IPS DF 4.7 (cell line): Measurements from ENCODE around the gene OR1F1.
"Not testable (repeated sequence)": the region's sequence is repeated elsewhere in the genome, so short reads cannot be mapped to it uniquely, and the experiment has no call there.

ENCODE experiments used
- DNase-seq: peaks from one replicate; pipeline ENCODE4 v3.0.0-alpha.2; 2013; ENCODE audit warnings: low spot score; ENCODE audit errors: extremely low read depth

The OR1F1 gene

DNA sequence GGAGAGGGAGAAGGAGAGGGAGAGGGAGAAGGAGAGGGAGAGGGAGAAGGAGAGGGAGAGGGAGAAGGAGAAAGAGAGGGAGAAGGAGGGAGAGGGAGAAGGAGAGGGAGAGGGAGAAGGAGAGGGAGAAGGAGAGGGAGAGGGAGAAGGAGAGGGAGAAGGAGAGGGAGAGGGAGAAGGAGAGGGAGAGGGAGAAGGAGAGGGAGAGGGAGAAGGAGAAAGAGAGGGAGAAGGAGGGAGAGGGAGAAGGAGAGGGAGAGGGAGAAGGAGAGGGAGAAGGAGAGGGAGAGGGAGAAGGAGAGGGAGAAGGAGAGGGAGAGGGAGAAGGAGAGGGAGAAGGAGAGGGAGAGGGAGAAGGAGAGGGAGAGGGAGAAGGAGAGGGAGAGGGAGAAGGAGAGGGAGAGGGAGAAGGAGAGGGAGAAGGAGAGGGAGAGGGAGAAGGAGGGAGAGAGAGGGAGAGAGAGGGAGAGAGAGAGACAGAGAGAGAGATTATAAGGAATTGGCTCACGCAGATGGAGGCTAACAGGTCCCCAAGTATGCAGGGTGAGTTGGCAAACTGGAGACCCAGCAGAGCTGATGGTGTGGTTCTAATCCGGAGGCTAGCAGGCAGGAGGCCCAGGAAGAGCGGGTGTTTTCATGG lies 9.8 kb downstream of the OR1F1 start:
- not testable (repeated sequence) for DNase-seq

DNA sequence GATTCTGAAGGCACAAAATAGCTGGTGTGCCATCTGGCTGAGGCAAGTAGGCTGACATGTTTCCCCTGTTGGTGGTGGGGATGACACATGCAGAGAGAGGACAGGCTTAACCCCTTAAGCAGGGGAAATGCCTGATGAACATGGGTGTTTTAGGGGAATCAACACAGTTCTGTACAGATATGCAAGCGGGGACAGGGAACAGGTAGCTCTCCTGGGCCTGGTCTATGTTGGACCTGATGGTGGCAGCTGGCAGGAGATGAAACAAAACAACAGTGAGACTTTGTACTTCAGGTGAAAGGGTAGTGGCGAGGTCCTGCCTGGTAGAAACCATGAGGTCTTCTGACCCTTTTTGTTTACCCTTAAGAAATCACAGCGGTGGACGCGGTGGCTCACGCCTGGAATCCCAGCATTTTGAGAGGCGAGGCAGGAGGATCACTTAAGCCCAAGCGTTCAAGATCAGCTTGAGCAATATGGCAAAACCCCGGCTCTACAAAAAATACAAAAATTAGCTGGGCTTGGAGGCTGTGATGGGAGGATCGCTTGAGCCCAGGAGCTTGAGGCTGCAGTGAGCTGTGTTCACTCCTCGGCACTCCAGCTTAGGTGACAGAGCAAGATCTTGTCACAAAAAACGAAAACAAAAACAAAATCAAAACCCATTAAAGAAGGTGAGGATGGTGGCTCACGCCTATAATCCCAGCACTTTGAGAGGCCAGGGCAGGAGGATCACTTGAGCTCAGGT lies 10.5 kb downstream of the OR1F1 start:
- DNase-seq = no peak

DNA sequence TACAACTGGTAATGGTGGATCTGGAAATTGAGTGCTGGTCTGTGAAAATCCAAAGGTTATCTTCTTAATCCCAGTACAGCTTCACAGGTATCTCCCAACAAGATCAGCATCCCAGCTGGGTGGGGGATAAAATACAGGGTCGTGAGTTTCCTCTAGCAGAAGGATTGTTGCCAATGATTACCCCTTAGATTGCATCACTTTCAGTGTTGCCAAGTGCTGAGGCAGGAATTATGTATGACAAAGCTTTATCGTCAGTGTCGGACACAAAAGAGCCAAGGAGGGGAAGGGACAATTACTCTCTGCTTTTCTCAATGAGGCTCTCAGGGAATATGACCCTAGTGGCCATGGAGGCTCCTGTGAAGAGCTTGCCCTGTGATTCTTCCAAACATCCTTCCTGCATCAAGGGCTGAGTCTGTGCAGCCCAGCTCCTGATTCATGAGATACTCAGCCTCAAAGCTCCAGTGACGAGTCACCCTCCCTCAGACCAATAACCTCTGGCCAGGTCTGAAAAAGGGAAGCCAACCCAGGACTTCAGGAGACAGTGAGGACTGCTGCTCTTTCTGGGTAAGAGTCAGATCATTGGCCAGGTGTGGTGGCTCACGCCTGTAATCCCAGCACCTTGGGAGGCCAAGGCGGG lies 15.0 kb downstream of the OR1F1 start:
- no peak for DNase-seq

DNA sequence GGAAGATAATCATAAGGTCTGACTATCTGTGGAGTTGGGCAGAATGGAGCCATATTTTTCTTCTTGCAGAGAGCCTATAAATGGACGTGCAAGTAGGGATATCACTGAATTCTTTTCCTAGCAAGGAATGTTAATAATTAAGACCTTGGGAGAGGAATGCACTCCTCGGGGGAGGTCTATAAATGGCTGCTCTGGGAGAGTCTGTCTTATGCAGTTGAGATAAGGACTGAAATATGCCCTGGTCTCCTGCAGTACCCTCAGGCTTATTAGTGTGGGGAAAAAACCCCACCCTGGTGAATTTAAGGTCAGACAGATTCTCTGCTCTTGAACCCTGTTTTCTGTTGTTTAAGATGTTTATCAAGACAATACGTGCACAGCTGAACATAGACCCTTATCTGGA lies 17.9 kb downstream of the OR1F1 start:
- DNase-seq = not testable (repeated sequence)

DNA sequence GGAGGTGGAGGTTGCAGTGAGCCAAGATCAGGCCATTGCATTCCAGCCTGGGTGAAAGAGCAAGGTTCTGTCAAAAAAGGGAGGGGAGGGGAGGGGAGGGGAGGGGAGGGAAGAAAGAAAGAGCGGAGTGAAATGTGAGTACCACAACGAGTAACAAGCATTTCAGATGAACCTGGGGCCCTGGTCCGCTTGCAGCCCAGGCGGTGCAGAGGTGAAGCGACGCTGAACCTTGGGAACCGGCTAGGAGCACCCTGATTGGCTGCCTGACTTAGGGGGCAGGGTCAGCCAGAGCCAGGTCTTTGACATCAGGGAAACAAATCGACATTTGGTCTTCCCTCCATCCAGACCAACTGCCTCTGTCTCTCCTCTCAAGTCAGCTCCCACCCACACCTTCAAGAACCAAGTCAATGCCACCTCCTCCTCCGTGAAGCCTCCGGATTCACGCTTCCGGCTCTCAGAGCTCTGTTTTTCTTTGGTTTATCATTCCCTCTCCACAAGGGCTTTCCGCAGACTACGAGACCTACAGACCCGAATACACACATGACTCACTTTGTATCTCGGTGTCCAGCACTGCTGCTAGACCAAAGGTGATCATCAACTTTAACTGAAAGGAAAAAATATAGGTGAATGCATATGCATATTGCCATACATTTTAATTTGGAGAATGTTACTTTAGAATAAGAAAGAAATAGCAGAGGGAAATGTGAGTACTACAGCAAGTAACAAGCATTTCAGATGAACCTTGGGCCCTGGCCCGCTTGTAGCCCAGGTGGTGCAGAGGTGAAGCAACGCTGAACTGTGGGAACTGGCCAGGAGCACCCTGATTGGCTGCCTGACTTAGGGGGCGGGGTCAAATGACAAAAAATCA lies 19.3 kb downstream of the OR1F1 start:
- no peak for DNase-seq

DNA sequence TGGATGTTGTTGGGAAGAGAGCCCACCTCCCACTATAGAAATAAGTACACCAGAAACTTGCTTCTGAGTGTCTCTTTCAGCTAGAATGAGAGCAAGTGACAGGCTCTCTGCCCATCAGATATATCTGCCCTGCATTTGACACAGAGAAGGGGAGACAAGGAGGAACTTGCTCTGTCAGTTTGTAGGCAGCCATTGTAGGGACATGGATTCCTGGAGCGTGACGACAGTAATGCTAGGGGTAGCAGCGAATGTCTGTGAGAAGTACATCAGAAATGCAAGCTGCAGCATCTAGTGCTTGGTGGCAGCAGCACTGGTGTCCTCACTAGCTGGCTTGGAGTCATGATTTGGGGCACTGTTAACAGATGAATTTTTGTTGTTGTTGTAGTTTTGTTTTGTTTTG lies 24.0 kb downstream of the OR1F1 start:
- no peak for DNase-seq

DNA sequence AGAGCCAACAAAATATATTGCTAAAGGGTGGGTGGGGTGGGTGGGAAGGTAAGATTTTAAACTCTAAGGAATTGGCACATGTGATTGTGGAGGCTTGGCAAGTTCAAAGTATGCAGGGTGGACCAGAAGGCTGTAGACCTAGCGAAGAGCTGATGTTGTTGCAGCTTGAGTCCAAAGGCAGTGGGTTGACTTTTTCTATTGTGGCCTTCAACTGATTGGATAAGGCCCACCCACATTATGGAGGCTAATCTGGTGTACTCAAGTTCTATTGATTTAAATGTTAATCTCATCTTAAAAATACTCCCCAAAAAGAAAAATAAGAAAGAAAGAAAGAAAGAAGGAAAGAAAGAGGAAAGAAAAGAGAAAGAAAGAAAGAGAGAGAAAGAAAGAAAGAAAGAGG lies 24.6 kb downstream of the OR1F1 start:
- no peak for DNase-seq

DNA sequence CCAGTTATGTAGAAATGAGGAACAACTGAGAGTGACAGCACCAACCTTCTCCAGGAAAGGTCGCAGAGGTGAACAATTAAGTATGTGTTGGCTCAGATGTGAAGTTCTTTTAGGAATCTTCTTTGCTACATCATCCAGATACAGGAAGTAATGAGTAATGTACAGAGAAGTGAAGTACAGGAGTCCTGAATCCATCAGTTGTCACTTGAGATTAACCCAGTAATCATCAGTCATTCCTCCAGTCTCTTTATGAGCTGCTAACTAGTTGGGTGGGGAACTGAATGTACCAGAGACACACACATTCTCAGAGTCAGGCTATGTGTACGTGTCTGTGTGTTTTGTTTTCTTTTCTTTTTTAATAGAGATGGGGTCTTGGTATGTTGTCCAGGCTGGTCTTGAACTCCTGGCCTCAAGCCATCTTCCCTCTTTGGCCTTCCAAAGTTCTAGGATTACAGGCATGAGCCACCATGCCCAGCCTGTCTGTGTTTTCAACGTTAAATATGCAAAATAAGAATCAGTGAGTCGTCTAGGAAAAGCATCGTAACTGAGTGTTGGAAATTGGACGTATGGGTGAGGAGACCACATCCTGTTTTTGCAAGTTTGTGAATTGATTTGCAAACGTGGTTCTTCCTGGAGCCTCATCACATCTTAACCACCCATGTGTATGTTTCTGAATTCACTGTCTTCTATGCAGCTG lies 27.0 kb downstream of the OR1F1 start:
- no peak for DNase-seq

DNA sequence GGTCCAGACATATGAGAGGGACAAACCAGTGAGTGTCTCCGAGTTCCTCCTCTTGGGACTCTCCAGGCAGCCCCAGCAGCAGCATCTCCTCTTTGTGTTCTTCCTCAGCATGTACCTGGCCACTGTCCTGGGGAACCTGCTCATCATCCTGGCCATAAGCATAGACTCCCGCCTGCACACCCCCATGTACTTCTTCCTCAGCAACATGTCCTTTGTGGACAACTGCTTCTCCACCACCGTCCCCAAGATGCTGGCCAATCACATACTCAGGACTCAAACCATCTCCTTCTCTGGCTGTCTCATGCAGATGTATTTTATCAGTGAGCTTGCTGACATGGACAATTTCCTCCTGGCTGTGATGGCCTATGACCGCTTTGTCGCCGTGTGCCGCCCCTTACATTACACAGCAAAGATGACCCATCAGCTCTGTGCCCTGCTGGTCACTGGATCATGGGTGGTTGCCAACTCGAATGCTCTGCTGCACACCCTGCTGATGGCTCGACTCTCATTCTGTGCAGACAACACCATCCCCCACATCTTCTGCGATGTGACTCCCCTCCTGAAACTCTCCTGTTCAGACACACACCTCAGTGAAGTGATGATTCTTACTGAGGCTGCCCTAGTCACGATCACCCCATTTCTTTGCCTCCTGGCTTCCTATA lies 27.7 kb downstream of the OR1F1 start:
- no peak for DNase-seq

DNA sequence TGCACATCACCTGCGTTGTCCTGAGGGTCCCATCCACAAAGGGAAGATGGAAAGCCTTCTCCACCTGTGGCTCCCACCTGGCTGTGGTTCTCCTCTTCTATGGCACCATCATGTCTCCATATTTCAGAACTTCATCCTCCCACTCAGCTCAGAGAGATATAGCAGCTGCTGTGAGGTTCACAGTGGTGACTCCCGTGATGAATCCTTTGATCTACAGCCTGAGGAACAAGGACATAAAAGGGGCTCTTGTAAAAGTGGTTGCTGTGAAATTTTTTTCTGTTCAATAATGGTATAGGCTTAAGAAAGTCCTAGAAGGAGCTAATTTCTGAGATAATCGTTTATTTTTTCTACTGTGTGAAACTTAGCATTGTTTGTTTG lies 28.2 kb downstream of the OR1F1 start:
- DNase-seq = no peak

DNA sequence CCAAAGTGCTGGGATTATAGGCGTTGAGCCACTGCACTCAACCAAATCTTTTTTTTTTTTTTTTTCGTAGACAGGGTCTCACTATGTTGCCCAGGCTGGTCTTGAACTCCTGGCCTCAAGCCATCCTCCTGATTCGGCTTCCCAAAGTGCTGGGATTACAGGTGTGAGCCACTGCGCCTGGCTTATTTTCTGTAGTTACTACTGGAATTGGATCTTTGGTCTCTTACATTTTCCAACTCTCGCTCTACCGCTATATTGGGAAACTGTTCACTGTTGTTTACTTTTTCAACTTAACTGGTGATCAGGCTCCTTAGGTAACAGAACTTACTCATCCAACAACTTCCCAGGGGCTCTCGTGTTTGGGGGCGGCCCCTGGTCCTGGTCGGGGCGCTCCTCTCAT lies 32.8 kb downstream of the OR1F1 start:
- DNase-seq = no peak

DNA sequence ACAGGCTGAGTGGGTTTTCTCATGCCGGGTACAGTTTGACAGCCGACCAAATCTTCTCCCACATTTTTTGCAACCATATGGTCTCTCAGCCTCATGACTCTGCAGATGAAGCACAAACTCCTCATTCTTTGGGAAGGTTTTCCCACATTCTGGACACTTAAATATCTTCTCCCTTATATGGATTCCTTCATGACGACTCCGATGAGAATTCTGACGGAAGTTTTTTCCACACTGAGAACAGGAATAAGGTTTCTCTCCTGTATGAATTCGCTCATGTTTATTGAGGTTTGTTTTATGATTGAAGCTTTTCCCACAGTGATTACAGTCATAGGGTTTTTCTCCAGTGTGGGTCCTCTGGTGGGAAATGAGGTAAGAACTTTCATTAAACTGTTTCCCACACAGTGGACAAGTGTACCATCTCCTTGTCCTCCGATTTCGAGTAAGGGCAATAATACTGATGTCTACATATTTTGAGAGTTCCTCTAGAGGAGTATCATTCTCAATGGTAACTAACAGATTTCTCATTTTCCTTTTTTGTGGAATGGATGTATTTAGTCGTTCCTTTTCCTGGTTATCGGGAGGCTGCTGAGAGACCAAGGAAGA lies 36.0 kb downstream of the OR1F1 start:
- no peak for DNase-seq

DNA sequence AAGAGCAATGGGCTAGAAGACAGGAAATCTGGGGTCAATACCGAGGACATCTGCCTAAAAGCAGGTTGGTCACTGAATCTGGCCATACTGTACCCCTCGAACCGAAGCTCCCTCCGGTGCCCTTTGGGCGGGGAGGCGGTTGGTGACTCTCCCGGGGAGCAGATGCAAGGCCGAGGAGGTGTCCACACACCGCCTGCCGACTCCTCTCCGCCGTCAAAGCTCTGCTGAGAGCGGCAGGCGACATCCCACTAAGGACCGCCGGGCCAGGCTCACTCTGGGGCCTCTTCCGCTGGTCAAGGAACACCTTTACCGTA lies 46.5 kb downstream of the OR1F1 start:
- DNase-seq = no peak

DNA sequence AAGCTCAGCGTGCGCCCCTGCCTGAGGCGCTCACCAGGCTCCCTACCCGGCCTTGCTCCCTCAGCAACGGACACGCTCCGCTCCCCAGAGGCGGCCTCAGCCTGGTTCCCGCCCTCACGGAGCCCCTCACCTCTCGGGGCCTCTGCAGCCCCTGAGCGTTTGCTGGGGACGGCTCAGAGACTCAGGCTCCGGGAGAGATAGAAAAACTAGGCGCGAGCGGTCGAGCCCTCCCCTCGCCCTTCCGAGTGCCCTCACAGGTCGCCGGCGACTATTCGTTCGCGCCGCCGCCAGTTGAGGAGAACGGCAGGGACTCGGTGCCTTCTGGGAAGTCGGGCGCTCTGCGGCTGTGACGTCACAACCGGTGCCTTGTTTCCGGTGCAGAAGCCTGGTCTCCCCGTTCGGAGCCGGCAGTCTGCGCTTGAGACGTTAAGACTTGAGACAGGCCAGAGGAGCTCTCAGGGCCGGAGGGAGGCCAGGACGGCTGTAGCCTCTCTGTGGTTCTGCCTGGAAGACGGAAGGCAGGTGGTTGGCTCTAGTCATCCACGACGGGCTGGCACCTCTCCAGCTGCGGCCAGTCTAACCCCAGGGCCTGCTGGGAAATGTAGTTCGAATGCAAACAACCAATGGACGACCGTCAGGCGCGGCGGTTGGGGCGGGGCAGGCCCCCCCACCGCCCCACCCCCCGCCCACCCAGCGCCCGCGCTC lies 47.0 kb downstream of the OR1F1 start, which contains the start of gene ZNF200:
TSS of gene ZNF200 (minus strand) at position 302 of the 705 bp plus-strand sequence. CDS start 1,403 bp downstream, outside the sequence.
- peak; percentile 56 for DNase-seq

DNA sequence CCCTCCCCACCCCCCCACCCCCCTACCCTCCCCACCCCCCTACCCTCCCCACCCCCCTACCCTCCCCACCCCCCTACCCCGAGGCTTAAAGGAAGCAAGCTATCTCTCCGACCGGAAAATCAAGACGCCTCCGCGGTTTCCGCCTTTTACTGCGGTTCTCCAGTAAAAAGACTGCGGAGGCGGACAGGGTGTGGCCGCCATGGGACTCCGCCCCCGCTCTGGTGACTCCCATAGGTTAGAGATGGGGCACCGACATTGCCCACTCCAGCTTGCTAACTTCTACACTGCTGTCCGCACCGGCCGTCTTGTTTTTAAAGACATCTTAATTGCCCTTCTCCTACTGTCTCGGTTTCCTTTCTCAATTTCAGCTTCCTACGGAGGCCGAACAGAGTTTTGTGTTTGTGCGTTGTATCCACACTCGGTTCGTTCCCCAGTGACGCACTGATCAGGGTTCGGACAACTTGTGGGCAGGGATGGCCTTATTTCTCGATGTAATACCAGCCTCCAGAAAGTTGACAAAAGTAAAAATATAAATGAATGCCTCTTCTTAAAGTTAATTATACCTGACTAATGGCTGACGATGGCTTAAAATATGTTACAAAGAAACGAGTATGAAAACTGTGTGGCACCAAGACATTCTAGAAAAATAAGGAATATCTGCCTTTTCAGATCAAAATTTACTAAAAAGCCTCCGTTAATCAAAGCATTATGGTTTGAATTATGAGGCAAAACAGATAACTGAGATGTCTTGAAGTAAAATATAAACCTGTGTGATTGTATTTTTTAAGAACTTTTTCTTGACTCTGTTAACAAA lies 48.1 kb downstream of the OR1F1 start:
- DNase-seq = no peak

DNA sequence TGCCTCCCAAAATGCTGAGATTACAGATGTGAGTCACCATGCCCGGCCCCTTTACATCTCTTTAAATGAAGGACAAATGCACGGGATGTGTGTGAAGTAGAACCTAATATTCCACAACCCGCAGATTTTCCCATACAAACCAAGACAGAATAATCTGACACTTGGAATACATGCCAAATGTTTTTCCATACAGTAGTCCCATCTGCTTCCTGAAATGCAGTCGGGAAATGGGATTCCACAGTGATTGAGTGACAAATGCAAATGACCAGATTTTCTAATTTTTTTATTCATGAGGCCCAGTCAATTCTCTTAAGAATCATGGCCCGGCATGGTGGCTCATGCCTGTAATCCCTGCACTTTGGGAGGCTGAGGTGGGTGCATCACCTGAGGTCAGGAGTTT lies 53.8 kb downstream of the OR1F1 start:
- DNase-seq = no peak

DNA sequence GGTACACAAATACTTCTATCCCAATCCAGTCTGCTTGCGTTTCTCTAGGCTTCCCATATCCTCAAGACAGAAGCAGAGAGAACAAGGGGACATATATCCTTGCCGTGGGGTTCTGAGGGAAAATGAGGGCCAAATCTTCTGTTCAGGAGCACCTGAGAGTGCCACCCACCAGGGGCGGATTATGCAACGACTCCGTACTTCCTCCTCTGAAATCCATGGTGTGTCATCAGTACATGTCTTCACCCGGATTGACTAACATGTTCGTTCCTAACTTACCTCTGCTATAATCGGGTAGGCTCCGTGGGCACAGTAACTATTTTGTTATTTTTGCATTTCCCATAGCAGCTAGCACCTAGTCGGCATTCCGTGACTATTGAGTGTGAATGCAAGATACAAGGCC lies 54.7 kb downstream of the OR1F1 start:
- no peak for DNase-seq

DNA sequence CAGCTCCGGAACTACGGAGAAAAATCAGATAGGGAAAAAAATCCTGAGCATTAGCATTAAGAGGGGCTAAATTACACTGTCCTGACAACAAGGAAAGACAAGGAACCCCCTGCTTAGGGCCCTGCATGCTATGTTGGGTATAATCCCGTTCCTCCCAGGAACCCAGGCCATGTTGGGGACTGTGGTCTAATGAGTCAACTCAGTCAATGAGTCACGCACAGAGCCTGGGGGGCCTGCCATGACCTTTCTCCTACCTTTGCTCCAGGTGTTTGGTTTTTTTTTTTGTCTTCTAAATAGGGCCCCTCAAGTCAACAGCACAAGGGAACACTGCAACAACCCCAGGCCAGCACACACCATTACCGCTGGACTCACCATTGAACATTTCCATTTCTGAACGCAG lies 55.9 kb downstream of the OR1F1 start:
- no peak for DNase-seq

DNA sequence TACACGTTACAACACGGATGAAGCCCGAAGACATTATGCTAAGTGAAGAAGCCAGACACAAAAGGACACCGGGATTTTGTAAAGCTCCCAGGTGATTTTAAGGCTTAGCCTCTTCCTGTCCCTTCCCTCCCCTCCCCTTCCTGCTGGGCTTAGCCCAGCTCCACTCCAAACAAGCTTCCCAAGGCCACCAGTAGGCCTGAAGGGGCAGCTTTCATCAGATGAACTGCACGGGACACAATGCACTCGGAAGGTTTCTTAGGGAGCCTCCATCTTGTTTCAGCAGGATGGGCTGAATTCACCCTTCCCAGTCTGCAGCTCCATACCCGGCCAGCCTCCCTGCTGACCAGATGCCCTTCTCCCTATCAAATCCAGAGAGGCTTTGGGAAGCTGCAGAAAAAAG lies 58.0 kb downstream of the OR1F1 start:
- no peak for DNase-seq
